Fibroblast of skin of scalp (primary cell): ENCODE results near the gene KRTAP3-2.

Experiments used
- DNase-seq: peaks from one replicate; pipeline ENCODE4 v3.0.0-alpha.2; 2013

Gene KRTAP3-2

GRCh38 chr17:40961591-40961990 lies 38.1 kb downstream of the KRTAP3-2 start:
- DNase-seq = no peak

- no peak for DNase-seq
These were observed 39.6 kb downstream of the KRTAP3-2 start for GRCh38 chr17:40960144-40960543.

DNA sequence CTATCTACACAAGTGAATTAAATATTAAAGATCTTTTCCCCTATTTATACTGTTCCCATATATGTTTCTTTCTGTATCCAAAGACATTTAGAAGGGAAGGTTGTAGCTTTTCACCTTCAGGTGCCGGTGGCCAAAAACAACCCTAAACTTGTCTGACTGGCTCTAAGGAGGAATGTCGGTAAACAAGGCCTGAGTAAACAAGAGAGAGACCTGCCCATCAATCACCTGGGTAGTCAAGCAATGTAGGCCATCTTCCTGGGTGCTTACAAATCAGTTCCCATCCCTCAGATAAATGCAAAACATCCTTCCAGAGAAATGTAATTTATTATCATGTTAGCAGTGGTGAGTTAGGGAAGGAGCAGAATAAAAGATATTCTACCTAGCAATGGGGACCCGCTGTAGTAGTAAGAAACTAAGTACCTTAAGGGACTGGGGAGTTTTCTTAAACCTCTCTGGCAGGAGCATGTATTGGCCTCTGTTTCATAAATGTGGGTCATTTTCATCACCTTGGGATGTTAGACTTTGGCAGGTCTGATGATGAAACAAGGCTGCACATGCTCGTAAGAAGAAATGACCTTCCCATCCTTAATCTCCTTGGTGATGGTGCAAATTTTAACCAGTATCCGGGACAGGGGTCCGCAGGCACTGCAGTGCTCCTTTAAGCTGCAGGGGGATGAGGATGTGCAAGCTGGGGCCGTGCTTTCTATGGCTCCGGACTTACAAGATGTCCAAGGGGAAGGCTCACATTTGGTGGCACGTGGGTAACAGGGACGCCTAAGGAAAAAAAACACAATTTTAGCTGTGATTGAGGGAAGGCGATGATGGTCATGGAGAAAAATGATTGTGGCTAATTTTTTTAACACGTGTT lies 41.4 kb downstream of the KRTAP3-2 start:
- no peak for DNase-seq

DNA sequence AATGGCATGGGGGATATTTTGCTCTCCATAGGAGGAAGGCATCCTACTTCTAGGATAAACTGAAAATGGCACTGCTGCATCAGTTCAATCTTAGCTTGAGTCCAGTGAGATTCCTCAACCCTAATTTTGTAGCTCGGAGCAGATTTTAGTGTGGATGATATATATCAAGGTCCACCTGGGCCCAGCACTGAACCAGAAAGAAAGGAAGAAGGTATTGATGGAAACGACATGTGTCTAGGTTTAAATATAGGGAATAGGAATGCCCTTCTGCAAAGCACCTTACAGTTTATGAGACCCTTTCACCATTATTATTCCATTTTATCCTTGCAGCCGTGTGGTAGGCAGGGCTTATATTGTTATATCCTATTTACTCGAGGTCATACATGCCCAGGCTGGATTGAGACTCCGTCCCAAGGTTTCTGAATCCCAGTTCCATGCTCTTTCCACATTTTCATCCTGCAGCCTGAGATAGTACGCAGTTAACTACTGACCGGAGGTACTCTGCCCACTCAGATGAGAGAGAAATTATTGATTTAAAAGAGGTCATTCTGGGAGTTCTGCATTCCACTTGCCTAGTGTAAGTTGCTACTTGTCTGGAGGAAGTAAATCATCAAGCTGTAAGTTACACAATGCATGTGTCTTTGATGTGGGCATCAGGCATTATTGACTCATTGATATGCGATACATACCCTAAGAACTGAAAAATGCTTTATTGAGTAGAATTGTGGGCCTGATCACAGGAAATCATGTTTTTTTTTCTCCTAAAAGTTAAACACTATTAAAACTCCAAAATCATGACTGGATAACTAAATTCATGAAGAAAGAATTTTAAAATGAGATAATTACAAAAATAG lies 43.1 kb downstream of the KRTAP3-2 start:
- DNase-seq = peak; percentile 90

DNA sequence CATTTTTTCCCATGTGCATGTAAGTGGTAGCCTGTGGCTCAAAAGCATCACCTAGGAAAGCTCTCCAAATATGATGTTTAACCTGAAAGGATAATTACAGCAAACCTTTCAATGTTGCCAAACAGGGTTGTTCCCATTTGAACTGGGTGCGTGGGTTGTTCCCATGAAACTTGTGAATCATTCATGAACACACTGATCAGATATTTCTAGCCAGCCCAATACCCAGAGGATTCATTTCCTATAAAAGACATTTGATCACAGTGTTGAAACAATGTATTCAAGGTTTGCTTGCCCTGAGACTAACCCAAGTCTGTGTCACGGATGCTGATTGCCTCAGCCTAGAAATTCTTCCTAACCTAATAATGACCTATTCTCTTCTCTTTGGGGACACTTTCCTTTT lies 45.8 kb downstream of the KRTAP3-2 start:
- peak; percentile 65 for DNase-seq

GRCh38 chr17:40952661-40953060 lies 47.0 kb downstream of the KRTAP3-2 start:
- DNase-seq = peak; percentile 92

DNA sequence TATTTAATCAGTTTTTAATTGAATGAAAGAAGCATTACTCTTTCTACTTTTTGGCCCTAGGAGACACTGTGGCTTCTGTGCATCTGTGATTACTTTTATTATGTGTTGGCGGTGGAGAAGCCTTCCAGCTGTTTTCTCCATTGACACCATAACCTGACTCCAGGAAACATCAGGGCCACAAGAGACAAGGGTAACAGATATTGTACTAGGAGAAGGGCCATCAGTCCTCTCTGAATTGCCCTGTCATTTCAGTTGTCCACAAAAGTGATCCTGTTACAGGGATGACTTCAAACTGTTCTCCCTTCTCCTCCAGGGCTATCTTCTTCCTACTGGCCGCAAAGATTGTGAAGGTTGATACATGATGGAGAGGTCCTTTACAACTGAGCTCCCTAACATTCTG lies 47.6 kb downstream of the KRTAP3-2 start:
- no peak for DNase-seq

- DNase-seq = no peak
These were observed 48.6 kb downstream of the KRTAP3-2 start for GRCh38 chr17:40951011-40951622.

GRCh38 chr17:40950176-40950575 lies 49.5 kb downstream of the KRTAP3-2 start:
- DNase-seq = no peak

DNA sequence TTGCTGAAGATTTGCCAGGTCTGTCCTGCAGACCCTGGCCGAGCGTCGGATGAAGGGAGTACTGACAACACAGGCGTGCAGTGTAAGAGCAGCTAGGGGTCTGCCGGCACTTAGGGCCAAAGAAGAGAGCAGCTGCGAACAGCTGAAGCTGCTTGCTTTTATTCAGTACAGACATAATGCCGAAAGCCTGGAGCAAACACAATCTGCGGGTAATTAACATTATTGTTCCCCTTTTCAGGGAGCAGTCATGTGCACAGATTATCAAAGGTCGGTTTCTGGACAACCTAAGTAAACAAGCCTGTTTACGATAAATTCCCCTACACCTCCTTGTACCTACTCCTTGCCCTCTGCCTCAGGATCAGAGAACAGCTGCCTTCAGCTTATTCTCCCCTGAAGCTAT lies 50.3 kb downstream of the KRTAP3-2 start:
- no peak for DNase-seq
